Esophagus squamous epithelium (tissue), 4 donors: ENCODE results near the gene ACSL4.

Source experiments
- CTCF ChIP-seq, 6 experiments: fragments of 450-650 bp in 4 of 6; fragments of 200-600 bp in 2 of 6; sonication (generic) in 2 of 6; IDR thresholded peaks; one replicate each; pipeline ENCODE4 v1.5.1; 2016 to 2019; ENCODE audit warnings: antibody characterized with exemption in 6 of 6, mild to moderate bottlenecking in 4 of 6, moderate library complexity in 4 of 6
- POLR2A ChIP-seq, 4 donors: fragments of 450-650 bp; IDR thresholded peaks; one replicate each; pipeline ENCODE4 v1.6.1; 2017; ENCODE audit warnings: antibody characterized with exemption in 4 of 4, mild to moderate bottlenecking in 4 of 4, moderate library complexity in 3 of 4

- TF ChIP-seq CTCF (IDR thresholded peaks at IDR 0.05): no peak
- TF ChIP-seq POLR2A (IDR thresholded peaks at IDR 0.05): no peak
These were observed 16.1 kb upstream of the ACSL4 start for GRCh38 chrX:109749207-109749606.
